Caki2 (cell line): ENCODE results near the gene MARCHF7. TPM values are rescaled to one million over a fixed set of nuclear protein-coding genes. Genes with fewer than 3 reads are reported as not detected.
A peak's percentile ranks its signal among the peaks of the same experiment; 100 is the strongest.
"Not testable (repeated sequence)": the region's sequence is repeated elsewhere in the genome, so short reads cannot be mapped to it uniquely, and the experiment has no call there.

Source experiments
- DNase-seq: peaks from one replicate; pipeline ENCODE4 v3.0.0-alpha.2; 2015; ENCODE audit warnings: low read depth
- in situ Hi-C: cut with HindIII; loops from 2 replicates; pipeline ENCODE4 v1.10.0; 2016; ENCODE audit warnings: low sequenced_read_pairs, low pct_unique_long_range_greater_than_20kb, mixed read lengths
- total RNA-seq: library from RNA; depleted of rRNA; stranded (reverse); fragments of >200 nt; shearing (Covaris generic); gene quantifications from 2 replicates; pipeline ENCODE4 v1.2.3, GENCODE V29; 2014; ENCODE audit warnings: low replicate concordance

MARCHF7 gene
- total RNA-seq, 1 experiment from 2014 or later = 74.2 TPM

GRCh38 chr2:159714247-159714930, 2.1 kb downstream of the MARCHF7 start:
- in situ Hi-C loops = loop anchor here (25.0 kb wide), 1 partner anchor 102 kb away; the partner anchor contains the start of gene BAZ2B
- DNase-seq = peak; percentile 44

- DNase-seq = no peak
- in situ Hi-C loops = loop anchor here (25.0 kb wide), 1 partner anchor 103 kb away; the partner anchor contains the start of gene BAZ2B
Measured at GRCh38 chr2:159715451-159715850, 3.1 kb downstream of the MARCHF7 start.

DNA sequence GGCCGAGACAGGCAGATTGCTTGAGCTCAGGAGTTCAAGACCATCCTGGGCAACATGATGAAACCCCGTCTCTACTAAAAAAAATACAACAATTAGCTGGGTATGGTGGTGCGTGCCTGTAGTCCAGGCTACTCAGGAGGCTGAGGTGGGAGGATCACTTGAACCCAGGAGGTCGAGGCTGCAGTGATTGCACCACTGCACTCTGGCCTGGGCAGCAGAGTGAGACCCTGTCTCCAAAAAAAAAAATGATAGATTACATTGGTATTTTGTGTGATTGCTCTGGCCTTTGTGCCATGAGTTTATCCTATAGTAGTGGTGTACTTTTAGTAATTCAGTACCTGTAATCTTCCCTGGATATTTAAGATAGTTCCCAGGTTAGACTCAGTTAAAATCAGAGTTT, 4.1 kb downstream of the MARCHF7 start:
- in situ Hi-C loops = loop anchor here (25.0 kb wide), 1 partner anchor 104 kb away; the partner anchor contains the start of gene BAZ2B
- not testable (repeated sequence) for DNase-seq

DNA sequence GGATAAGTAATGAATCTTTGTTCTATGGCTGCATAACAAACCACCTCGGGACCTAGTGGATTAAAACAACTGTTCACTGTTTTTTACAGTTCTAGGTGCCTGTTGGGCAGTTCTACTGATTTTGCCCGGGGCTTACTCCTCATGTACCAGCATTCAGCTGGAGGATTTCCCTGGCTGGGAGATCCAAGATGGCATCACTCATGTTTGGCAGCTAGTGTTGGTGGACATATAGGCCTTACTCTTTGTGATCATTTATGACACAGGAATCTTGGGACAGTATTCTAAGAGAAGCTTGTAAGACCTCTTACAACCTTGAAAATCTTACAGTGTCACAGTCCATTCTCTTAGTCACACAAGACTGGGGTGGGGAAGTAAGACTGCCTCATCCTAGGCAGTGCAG, 4.6 kb downstream of the MARCHF7 start:
- in situ Hi-C loops = loop anchor here (25.0 kb wide), 1 partner anchor 105 kb away; the partner anchor contains the start of gene BAZ2B
- DNase-seq = no peak

- in situ Hi-C loops = loop anchor here (25.0 kb wide), 1 partner anchor 108 kb away; the partner anchor contains the start of gene BAZ2B
- no peak for DNase-seq
Measured at GRCh38 chr2:159720676-159721075, 8.4 kb downstream of the MARCHF7 start.

- in situ Hi-C loops = loop anchor here (25.0 kb wide), 1 partner anchor 110 kb away; the partner anchor contains the start of gene BAZ2B
- DNase-seq = no peak
Measured at GRCh38 chr2:159722580-159722979, 10.3 kb downstream of the MARCHF7 start.

GRCh38 chr2:159724795-159725572, 12.7 kb downstream of the MARCHF7 start:
- DNase-seq = not testable (repeated sequence)
- in situ Hi-C loops = loop anchor here (25.0 kb wide), 1 partner anchor 113 kb away; the partner anchor contains the start of gene BAZ2B

DNA sequence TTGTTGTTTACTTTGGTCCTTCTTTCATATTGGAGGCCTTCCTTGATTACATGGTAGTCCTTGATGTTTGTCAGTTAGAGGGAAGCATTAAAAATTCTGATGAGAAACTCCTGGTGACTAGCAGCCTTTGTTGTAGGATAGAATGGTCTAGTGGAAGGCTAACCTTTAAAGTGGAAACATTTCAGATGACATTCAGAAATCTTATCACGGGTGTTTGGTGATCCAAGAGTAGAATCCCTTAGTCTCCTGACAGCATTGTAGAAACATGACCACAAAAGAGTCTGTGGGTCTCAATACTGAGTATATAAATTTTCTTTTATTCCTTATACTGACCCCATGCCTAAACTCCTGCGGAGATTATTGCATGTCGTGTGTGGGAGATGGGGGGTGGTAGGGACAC, 13.4 kb downstream of the MARCHF7 start:
- DNase-seq = no peak
- in situ Hi-C loops = no loop called here

- in situ Hi-C loops = no loop called here
- DNase-seq = no peak
Measured at GRCh38 chr2:159728629-159729028, 16.3 kb downstream of the MARCHF7 start.

DNA sequence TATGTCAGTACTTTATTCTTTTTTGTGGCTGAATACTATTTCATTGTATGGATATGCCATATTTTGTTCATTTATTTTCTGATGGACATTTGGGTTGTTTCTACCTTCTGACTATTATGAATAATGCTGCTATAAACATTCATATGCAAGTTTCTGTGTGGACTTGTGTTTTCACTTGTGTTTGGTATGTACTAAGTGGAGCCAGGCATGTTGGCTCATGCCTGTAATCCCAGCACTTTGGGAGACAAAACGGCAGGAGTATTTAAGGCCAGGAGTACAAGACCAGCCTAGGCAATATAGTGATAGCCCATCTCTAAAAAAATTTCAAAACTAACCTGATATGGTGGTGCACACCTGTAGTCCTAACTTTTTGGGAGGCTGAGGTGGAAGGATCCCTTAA, 23.3 kb downstream of the MARCHF7 start:
- in situ Hi-C loops = no loop called here
- no peak for DNase-seq

- DNase-seq = no peak
- in situ Hi-C loops = no loop called here
Measured at GRCh38 chr2:159736048-159736447, 23.7 kb downstream of the MARCHF7 start.

DNA sequence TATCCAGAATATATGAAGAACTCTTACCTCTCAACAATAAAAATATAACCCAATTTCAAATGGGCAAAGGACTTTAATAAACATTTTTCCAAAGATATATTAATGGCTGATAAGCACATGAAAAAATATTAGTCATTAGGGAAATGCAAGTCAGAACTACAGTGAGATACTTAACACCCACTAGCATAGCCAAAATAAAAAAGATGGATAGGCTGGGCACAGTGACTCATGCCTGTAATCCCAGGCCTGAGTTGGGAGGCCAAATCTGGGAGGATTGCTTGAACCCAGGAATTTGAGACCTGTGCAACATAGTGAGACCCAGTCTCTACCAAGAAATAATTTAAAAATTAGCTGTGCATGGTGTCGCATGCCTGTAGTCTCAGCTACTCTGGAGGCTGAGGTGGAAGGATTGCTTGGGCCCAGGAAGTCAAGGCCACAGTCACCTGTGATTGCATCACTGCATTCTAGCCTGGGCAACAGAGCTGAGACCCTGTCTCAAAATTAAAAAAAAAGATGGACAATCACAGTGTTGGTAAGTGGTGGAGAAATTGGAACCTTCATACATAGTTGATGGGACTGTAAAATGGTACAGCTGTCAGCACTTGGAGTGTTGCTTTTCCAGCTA, 25.1 kb downstream of the MARCHF7 start:
- DNase-seq = no peak
- in situ Hi-C loops = no loop called here

DNA sequence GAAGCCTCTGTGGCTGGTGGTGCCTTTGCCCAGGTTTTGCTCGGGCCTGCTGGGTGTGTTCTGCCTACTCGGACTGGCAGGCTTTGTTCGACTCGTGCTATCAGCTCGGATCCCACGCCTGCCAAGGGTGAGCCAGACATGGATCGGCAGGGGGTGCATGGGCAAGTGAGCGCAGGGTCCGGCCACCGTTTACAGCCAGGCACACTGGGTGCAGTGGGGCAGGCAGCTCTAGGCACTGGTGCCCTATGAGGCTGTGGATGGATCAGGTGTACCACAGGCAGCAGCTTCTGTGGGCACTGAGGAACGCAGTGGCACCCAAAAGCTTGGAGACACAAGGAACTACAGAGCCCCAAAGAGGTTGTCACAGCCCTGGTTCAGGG, 25.6 kb downstream of the MARCHF7 start:
- in situ Hi-C loops = no loop called here

DNA sequence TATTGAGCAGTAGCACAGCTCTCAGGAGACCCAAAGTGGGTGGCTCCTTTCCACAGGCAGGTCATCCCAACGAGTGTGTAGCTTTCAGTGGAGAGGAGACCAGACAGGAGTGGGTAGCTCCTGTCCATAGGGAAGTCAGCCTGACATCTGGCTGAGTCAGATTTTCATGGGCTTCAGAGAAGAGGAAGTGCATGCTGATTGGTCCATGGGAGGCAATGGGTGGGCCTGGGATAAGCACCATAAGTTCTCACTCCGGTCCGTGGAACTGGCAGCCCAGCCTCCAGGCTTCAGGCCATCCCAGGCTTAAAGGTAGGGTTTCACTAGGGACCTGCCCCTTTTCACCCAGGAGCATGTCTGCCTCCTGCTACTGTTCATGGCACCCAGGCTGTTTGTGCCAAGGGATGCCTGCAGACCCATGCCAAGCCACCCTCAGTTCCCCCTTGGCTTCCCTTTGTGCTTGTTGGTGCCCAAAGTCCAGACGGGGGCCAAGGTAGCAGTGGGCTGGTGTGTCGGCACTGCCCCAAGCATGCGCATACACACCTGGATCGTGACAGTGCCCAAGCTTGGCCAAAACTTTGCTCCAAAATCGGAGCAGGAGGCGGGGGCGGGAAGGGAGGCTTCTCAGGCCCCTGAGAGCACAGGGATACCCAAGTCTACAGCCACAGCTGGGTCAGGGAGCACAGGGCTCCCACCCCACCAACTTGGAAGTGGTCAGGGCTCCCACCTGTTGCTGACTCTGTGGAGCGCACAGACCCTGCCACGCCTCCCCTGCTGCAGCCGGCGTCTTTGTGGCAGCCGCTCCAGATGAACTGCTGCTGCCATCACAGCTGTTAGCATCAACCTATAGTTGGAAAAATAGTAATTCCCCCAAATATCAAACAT, 26.4 kb downstream of the MARCHF7 start:
- in situ Hi-C loops = no loop called here
- DNase-seq = no peak

More for the DNA sequence above, 25.6 kb downstream of the MARCHF7 start:
- DNase-seq = no peak

DNA sequence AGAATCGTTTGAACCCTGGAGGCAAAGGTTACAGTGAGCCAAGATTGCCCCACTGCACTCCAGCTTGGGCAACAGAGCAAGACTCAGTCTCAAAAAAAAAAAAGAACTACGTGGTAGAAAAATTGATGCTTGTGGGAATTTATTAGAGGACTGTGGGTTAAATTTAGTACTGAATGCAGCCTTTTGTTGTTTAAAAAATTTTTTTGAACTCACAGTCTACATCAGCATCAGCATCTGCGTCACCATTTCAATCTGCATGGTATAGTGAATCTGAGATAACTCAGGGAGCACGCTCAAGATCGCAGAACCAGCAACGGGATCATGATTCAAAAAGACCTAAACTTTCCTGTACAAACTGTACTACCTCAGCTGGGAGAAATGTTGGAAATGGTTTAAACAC, 30.5 kb downstream of the MARCHF7 start:
- in situ Hi-C loops = no loop called here
- DNase-seq = no peak

DNA sequence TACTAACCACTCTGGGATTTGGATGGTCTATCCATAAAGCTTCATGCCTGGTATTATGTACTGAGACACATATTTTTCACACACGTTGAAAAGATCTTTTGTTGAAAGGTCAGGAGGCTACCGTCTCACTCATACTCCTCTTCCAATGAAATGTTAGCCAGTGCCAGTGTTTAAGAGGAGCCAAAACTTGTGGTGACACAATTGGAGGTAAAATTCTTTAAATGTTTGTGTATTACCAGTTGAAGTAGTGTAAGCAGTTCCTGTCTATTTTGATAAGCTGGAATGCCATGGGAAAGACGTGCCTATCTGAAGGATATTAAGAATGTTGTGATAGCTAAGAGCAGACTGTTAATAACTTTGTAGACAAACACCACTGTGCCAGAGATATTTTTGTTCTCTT, 32.1 kb downstream of the MARCHF7 start:
- DNase-seq = peak; percentile 78
- in situ Hi-C loops = no loop called here

- DNase-seq, in situ Hi-C loops: not testable (repeated sequence)
Measured at GRCh38 chr2:159745237-159745636, 32.9 kb downstream of the MARCHF7 start.

DNA sequence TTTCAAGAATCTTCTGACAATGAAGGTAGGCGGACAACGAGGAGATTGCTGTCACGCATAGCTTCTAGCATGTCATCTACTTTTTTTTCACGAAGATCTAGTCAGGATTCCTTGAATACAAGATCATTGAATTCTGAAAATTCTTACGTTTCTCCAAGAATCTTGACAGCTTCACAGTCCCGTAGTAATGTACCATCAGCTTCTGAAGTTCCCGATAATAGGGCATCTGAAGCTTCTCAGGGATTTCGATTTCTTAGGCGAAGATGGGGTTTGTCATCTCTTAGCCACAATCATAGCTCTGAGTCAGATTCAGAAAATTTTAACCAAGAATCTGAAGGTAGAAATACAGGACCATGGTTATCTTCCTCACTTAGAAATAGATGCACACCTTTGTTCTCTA, 35.8 kb downstream of the MARCHF7 start:
- DNase-seq = no peak
- in situ Hi-C loops = no loop called here
